NK-92 treated with Interleukin-12 subunit alpha and Interleukin-12 subunit beta, amount 100 ng/mL, for 24 hours (cell line): ENCODE data around the gene ANKRD65.
"Not testable (repeated sequence)": the region's sequence is repeated elsewhere in the genome, so short reads cannot be mapped to it uniquely, and the experiment has no call there.

ENCODE experiments used
- DNase-seq: peaks from one replicate; lab custom pipeline; 2025; lab: John Stamatoyannopoulos, UW

ANKRD65 gene

DNA sequence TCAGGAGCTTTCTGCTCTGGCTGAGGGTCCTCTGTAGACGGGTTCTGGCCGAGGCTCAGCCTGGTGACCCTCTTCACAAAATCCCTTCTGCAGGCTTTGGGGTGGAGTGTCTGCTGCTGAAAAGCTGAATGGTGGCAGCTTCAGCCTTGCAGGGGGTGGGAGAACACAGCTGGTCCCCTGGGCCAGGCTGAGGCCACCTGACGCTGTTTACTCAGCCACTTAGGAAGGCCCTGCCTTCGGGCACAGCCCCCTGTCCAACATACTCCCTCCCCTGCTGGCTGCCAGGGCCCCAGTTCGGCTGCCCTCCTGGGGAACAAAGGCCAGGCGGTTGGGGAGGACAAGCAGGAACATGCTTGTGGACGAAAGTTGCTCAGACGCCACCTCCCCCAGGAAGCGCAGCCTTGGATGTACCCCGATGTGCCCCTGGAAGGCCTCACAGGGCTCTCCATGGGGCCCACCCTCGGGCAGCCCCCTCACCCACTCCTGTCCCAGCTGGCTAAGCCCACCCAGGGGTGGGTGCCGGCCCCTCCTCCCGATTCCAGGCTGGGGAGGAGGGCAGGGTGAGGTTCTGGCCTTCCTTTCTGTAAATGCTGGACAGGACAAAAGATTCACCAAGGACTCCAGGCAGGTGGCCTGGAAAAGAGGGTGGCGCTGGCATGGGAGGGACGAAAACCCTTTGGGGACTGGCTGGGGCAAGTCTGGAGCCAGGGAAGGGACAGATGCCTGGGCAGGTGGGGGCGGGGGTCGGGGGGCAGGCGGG lies at the start of gene ANKRD65:
Gene ANKRD65, minus strand, starts transcription at position 130 of the 760 bp plus-strand sequence. CDS start 271 bp downstream, outside the sequence.
- DNase-seq: no peak

DNA sequence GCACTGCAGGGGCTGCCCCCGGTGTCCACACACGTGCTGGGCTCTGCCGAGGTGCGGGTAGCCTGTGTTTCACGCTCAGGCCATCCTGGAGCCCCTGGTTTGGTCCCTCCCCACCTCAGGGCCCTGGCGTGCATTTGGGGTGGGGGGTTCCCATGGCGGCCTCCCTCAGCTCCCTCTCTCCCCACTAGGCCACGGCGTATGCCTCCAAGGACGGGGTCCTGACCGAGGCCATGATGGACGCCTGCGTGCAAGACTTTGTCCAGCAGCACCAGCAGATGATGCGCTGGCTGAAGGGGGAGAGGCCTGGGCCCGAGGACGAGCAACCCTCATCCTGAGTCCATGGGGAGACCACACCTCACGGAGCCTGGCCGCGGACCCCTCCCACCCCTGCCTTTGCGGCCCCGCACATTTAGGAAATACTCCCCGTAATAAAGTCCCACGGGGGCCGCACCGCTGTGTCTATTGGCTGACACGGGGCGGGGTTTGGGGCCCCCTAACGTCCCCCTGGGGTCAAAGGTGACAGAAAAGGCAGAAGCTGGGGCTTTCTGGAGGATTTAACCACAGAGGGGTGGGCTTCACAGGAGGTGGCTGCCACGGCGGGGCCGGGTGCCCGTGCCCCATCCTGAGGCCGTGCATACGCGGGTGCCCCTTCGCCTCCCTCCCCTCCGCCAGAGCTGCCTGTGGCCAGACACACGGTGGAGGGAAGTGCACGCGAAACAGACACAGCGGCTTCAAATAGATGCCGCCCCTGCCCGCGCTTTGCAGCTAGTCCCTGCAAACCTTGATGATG lies 47.3 kb upstream of the ANKRD65 start:
- DNase-seq: not testable (repeated sequence)

DNA sequence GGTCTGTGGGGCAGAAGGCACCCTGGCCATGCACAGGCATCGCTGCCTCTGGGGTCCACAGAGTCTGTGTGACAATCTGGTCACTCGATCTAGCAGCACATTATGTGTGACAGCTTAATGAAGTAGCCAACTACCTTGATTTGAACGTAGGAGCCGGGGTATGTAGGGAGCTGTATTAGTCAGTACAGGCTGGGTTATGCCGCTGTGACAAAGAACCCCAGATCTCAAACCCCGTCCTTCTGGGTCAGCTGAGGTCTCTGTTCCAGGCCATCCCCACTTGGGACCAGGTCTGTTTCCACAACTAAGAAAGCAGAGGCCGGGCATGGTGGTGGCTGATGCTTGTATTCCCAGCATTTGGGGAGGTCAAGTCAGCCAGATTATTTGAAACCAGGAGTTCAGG lies 42.2 kb upstream of the ANKRD65 start:
- DNase-seq: no peak

DNA sequence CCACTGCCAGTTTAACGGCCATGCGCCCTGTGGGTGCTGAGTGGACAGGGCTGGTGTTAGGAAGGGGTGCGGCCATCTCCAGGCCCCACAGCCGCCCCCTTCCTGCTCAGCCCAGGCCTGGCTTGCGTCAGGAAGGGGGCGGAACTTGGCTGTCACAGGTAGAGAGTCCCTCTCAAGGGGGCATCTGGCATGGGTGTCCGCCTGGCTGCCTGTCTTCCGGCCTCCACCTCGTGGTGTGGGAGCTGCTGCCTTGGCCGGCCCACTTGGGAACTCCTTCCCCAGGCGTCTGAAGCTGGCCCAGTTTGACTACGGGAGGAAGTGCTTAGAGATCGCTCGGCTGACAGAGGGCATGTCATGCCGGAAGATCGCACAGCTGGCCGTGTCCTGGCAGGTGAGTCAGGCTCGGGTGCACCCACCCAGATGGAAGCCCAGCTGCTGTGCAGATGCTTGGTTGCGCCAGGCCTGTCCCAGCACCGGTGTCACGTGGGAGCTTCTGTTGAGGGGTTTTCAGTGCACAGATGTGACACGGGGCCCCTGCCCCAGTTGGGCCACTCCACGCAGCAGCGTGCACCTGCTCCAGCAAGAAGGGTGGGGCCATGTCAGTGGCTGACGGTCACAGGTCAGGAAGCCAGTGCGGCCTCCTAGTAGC lies 41.4 kb upstream of the ANKRD65 start:
- no peak for DNase-seq

DNA sequence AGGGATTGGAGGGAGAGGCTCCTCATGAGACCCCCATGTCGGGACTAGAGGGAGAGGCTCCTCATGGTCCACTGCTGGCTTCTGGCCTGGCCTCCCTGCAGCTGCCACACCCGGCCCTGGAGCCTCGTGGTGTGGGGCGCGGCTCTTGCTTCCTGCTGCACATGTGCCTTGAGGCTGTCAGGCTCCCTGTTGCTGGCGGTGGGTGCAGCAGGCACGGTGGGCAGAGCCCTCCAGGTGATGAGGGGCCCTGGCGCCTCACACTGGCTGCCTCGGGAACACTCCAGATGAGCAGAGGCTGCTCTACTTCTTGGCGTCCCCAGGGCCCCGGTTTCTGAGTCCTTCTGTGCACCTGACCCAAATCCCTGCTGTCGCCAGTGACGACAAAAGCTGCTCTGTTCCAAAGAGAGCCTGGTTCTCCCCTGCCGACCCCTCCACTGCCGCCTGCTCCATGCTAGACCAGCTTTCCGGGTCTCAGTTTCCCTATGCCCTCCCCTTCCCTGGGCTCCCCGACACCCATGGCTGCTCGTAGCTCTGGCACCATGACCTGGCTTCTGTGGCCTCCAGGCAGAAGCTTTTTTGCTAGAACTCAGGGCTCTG lies 40.7 kb upstream of the ANKRD65 start:
- no peak for DNase-seq

DNA sequence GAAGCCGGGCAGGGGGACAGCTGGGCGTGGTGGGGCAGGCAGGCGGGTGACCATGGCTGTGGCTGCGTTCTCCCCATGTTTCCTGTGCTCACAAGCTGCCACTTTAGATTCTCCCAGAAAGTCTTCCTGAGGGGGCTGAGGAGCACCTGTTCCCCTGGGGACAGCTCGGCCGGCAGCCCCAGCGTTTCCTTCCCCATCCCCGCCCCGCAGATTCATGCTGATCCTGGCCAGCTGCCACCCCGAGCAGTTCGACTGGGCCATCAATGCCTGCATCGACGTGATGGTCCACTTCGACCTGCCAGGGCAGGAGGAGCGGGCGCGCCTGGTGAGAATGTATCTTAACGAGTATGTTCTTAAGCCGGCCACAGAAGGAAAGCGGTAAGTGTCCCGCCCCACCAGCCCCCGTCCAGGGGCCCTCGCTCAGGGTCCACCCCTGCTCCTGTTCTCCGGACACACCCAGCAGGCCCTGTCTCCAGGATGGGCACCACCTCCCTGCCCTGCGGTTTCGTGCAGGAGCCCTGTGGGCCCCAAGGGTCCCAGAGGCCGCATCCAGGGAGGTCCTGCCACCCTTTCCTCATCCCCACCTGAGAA lies 39.6 kb upstream of the ANKRD65 start:
- no peak for DNase-seq

DNA sequence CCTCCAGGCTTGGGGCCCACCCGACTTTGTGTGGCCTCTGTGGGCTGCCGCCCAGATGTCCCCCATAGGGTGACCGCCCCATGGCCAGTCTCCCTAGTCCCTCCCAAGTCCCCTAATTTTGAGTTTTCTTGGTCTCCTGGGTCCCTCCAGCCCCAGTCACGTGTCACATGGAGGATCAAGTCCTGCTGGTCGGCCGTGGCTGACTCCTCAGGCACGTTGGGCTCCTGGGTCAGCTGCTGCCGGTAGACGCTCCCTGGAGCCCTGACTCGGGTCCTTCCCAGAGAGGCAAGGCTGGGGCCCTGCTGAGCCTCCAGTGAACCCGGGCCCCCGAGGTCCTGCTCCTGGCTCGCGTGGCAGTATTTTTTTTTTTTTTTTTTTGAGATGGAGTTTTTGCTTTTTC lies 38.6 kb upstream of the ANKRD65 start:
- not testable (repeated sequence) for DNase-seq

DNA sequence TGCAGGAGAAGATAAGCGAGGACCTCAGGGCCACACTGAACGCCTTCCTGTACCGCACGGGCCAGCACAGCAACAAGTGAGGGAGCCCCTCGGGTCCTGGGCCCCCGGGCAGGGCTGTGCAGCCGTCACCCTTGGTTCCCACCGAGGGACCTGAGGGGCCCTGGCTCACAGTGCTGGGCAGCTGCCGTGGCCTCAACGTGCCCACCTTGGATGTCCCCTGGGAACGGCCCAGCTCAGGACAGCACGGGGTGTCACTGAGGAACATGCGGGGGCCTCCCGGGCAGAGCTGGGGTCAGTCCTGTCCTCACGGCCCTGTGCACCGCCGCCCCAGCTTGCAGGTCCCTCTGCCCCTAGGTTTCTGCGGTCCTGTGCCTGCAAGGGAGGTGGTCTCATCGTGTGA lies 38.1 kb upstream of the ANKRD65 start:
- not testable (repeated sequence) for DNase-seq

DNA sequence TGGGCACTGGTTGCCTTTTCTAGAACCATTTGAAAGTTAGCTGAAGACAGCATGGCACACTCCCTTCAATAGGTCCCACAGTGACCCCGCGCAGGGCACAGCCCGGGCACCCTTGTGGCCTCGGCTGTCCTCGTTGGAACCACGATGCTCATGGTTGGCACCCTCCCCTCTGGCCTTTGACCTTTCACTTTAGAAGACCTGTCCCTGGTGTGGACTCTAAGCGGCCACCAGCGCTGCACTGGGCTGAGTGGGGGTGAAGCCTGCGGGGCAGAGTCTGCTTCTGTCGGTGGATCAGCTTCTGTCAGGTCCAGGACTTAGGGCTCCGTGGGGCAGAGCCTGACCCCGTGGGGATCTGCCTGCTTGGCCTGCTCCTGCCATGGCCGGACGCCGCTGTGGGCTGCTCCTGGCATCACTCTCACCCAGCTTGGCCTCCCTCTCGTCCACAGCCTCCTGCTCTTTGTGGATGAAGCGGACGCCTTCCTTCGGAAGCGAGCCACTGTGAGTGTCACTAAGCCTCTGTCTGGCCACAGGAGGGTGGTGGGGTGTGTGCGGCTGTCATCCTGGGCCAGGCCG lies 35.7 kb upstream of the ANKRD65 start:
- not testable (repeated sequence) for DNase-seq

DNA sequence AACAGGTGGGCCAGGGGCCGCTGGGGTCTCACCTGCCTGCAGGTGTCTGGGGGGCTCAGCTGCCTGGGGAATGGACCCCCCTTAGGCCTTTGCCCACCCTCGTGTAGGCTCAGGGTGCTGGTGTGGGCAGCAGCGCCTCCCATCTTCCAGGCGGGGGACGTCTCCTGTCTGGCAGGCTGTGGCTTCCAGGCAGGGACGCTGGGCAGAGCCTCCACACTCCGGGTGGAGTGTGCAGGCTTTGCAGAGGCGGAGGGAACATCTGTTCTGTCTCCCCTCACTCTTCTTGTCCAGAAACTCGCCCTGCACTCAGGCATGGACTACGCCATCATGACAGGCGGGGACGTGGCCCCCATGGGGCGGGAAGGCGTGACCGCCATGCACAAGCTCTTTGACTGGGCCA lies 34.9 kb upstream of the ANKRD65 start:
- not testable (repeated sequence) for DNase-seq

DNA sequence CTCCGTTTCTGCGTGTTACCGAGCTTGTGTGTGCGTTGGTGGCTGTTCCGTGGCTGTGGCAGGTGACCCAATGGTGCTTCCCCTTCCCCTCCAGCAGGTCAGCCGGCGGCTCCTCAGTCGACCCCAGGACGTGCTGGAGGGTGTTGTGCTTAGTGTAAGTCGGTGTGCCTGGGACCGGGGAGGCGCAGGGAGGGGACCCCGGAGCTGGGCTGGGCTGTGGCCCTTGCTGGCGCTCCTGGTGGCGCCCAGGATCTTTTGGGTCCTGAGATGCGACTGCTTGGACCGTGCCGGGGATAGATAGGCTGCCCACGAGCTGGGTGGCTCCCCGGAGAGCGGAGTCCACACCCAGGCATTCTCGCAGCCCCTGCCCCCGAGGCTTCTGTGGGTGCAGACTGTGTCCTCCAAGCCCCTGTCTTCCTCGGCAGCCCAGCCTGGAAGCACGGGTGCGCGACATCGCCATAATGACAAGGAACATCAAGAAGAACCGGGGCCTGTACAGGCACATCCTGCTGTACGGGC lies 34.3 kb upstream of the ANKRD65 start:
- DNase-seq: no peak

DNA sequence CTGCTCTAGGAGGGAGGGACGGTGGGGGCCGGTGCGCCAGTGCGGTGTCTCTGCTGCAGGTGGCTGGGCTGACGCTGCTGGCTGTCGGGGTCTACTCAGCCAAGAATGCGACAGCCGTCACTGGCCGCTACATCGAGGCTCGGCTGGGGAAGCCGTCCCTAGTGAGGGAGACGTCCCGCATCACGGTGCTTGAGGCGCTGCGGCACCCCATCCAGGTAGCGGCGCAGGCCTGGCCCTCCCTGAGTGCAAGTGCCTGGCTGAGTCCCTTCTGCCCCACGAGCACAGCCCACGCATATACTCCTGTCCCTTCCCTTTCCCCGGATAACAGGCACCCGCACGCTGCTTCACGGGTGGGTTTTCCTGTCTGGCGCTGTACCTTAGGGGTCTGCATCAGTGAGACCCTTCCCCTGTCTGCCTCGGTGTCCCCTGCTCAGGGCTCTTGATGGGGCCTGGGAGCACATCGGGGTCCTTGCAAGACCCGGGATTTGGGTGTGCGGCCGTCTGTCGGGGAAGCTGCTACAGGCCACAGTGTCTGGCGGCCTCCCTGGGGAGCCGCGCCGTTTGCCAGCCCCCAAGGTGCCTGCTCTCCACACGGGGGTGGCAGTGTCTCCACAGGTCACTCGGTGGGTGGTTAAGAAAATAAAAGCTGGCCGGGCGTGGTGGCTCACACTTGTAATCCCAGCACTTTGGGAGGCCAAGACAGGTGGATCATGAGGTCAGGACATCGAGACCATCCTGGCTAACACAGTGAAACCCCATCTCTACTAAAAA lies 33.4 kb upstream of the ANKRD65 start:
- DNase-seq: not testable (repeated sequence)

DNA sequence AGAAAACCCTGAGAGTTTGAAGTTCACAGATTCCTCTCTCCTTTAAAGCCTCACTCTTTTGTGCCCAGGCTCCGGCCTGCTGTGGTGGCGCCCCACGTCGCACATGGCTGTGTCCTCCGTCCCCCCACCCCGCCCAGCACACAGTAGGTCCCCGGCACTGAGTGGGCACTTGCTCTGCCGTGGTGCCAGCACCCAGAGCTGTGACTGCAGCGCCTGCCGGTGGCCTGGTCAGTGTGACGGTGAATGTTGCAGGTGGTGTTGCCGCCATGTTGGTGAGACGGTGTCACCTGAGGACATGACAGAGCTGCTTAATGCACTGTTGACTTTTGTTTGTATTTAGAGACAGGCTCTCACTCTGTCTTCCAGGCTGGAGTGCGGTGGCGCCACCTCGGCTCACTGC lies 31.8 kb upstream of the ANKRD65 start:
- no peak for DNase-seq

DNA sequence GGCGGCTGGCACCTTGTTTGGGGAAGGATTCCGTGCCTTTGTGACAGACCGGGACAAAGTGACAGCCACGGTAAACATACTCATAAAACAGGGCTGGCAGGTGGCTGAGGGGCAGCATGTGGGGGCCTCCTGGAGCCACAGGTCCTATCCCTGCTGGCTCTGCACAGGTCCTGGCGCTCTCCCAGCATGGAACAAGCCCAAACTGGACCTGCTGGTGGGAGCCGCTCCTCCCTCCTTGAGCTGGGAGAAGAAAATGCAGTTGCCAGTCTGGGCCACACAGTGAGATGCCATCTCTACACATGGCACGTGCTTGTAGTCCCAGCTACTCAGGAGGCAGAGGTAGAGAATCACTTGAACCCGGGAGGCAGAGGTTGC lies 31.3 kb upstream of the ANKRD65 start:
- not testable (repeated sequence) for DNase-seq

DNA sequence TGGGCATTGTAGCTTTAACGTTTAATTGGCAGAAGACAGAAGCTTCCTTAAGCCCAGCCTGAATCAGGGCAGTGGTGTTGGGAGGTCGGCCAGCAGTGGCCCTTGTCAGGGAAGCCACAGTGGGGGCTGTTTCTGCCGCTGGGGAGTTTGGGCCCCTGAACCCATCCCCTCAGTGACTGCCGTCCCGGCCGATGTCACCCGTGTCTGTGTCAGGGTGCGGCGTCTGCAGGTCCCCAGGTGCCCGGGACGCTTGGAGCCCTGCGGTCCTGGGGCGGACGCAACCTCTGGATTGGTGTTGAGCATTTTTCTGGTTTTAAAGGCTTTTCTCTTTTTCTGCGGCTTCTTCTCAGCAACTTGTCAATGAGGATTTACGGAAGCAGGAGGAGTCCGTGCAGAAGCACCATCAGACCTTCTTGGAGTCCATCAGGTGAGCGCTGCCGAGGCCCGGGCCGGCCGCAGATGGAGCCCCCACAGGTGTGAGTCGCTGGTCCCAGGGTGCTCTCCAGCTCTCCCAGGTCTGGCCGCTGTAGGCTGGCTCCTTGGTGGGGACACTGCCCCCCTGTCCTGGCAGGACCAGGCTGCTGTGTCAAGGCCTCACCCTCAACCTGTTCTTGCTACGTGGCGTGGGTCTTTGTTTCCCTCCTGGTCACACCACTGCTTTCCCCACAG lies 30.8 kb upstream of the ANKRD65 start:
- no peak for DNase-seq

DNA sequence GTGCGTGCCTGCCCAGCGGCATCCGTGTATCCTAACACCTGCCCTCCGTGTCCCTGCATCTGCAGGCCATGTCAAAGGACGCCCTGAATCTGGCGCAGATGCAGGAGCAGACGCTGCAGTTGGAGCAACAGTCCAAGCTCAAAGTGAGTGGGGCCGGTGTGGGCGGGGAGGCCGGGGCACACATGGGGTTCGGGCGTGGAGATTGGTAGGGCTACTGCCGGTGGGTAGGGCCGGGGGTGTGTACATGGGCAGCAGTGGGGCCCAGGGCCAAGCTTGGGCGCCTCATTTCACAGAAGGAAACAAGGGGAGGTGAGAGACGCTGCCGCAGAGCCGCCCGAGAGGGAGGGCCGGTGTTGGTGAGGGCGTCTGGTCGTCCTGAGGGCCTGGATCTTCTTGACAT lies 29.5 kb upstream of the ANKRD65 start:
- not testable (repeated sequence) for DNase-seq

DNA sequence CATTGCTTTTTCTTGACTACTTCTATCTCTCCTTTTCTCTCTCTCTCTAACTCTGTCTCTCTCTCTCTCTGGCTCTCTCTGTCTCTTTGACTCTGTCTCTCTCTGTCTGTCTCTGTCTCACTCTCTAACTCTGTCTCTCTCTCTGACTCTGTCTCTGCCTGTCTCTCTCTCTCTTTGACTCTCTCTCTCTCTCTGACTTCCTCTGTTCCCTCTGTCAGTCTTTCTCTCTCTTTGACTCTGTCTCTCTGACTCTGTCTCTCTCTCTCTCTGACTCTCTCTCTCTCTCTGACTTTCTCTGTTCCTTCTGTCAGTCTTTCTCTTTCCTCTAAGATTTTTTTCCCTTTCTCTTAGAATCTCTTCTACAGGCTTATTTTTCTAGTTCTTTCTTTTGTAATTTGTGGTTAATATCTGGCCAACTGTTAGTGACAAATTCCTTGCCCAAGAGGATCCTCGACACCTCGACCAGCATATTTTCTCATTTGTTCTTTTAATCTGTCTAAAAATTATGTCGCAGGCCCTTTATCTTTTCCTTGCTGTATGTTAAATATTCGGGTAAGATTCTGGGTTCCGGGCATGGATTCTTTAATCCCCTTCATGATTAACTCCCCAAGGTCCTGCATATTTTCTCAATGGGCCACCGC lies 28.1 kb upstream of the ANKRD65 start, which contains the start of gene ATAD3C:
Gene ATAD3C, plus strand, starts transcription at position 591 of the 641 bp plus-strand sequence. CDS start 995 bp downstream, outside the sequence.
- DNase-seq: no peak

DNA sequence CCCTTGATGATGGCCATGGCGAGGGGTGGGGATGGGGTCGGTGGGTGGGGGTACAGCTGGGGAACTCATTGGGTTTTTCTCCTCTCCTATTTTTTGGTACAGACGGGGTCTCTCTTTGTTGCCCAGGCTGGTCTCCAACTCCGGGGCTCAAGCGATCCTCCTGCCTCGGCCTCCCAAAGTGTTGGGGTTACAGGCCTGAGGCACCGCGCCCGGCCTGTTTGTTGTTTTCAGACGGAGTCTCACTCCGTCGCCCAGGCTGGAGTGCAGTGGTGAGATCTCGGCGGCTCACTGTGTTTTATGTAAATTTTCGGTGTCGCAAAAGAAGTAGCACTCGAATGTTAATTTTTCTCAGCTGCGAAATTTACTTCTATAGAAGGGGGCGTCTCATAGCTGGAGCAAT lies 25.6 kb upstream of the ANKRD65 start:
- DNase-seq: not testable (repeated sequence)

DNA sequence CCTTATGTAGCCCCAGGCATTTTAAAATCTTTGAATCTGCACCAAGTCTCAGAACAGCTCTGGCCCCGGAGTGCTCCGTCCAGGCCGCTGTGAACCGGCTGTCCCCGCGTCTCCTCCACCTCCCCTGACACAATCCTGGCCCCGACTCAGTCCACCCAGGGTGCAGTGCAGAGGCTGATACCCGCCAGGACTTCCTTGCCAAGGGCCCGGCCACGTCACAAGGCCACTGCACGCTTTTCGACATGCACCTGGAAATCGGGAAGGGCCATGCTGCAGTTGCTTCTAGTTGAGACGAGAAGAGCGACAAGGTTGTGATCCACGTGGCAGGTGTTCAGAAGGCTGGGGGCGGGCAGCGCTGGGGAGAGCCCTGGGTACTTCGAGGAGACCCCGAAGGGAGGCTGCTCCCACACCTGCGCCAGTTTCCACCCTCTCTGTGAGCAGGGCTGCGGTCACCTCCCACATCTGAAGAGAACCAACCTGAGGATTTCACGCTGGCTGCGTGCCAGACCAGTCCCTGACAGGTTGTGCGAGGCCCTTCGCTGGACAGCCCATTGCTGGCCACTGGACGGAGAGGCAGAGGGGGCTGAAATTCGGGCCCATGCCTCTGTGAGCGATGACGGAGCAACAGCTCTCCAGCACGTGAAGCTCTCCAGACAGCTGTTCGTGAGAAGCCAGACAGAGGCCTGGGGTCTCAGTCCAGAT lies 21.1 kb upstream of the ANKRD65 start:
- no peak for DNase-seq
